Globus pallidus (tissue), 1 donor: ENCODE data around the gene ANKRD44.

Experiments used
- DNase-seq: peaks from one replicate; pipeline ENCODE4 v3.0.0-alpha.2; 2015; ENCODE audit warnings: low spot score

The ANKRD44 gene

DNA sequence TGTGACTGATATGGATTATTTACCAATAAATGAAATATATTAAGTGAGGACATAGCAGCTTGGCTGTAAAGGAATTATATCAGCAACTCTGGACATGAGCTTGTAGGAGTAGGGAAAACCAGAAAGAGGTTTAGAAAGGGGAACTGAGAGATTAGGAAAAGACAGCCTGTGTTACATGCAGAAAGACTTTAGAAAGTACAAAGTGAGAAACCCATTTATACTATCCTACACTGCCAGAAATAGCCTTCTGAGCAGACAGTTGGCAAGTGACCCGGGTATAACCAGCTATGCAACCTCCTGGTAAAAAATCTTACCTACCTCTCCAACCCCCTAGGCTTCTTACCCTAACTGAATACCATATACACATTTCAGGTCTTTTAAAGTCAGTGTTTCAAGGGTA lies 134.1 kb downstream of the ANKRD44 start:
- DNase-seq, result no peak

DNA sequence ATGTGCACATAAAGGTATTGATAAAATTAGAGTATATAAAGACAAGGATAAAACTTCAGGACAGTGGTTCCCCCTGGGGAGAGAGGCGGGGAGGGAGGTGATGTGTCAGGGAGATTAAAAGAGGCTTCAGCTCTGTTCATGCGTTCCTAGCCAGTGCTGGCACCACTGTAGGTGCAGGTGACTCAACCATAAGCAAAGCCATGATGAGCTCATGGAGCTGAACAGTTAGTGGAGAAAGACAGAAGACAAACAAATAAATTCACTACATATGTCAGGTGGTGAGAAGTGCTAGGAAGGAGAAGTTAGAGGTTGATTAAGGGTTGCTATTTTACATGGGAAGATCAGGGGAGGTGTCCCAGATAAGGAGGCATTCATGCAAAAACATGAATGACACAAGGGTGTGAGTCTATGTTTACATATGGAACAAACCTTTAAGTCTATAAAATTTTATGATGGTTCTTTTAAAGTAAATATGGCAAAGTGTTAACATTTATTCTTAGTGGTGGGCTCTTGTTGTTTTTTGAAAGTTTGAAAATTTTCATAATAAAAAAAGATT lies 136.0 kb downstream of the ANKRD44 start:
- DNase-seq, result no peak

DNA sequence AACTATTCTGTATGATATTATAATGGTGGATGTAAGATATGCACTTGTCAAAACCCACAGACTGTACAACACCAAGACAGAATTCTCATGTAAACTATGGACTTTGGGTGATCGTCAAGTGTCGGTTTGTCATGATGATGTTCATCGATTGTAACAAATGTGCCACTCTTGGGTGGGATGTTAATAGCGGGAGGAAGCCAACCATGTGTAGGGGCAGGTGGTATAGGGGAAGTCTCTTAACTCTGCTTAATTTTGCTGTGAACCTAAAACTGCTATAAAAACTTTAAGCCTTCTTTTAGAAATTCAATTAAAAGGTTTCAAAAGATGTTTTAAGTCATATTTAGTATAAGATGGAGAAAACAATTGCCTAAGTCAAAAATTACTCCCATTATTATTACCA lies 139.0 kb downstream of the ANKRD44 start:
- DNase-seq, result no peak

DNA sequence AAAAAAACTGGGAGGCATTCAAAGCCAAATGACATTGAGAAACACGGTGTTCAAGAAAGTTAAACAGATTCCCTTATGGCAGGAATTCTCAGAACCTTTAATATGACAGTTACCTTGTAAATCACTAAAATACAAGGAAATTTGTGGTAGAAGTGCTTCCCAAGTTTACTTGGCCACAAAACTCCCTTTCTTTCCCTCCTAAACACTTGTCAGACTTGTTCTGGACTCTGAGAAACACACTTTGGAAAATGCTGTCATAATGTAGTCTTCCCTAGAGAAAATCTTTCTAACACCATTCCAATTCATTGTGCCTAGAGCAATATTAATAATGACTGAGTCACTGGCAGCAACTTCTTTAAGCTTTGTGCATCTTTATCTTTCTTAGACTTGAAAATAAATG lies 140.4 kb downstream of the ANKRD44 start:
- no peak for DNase-seq

DNA sequence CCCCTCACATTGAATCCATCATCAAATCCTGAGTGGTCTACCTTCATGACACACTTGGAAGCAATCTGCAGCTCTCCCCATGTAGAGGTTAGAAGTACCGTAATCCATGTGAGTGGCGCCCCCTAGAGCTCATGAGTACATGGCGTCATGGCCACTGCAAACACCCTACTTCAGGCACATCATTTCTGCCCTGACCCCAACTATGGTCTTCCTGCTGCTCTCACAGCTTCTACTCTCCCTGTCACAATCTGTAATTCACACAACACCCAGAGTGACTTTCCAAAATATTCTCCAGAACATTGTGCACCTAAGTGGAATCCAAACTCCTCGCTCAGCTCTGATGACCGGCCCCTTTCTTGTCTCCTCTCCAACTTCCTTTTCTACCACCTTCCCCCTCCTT lies 141.9 kb downstream of the ANKRD44 start:
- DNase-seq, result peak; percentile 86

DNA sequence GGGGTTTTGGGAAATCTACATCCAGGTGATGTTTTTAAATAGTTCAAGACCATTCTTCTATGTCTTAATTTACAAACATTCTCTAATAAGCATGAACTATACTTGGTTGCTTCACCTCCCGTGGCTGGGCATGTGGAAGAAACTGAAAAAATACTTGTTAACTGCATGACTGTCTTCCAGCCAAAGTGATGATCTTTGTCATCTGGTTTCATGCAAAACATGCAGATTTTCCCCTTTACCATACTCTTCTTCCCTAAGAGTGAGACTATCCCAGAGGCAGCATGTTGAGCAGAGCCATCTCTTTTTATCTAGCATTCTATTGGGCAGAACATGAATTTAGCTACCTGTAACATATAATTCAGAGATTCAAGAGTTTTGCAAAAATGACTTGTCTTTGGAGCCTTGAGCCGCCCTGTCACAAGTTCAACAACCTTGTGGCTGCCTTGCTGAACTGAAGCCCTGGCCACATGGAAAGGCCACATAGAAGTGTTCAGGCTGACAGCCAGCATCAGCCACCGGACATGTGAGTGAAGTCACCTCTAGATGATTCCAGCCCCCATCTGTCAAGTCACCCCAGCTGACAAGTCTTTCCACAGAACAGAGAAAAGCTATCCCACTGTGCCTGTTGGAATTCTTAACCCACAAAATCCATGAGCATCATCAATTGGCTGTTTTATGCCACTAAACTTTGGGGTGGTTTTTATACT lies 142.8 kb downstream of the ANKRD44 start:
- no peak for DNase-seq

DNA sequence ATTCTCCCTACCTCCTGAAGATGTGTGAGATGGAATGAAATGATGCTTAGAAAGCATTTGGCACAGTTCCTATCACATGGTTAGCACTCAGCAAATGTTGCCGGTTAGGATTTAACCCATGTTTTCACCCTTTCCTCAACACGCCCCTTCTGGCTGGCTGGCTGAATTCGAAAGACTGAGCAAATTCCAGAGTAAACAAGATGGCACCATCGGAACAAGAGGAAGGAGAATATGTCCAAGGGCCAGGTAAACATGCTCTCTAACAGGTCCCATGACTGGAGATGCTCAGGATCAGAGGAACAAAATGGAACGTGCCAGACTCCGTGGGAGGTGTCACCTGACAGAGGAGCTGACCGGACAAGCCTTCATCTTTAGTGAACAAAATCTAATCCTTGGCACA lies 145.6 kb downstream of the ANKRD44 start:
- no peak for DNase-seq

DNA sequence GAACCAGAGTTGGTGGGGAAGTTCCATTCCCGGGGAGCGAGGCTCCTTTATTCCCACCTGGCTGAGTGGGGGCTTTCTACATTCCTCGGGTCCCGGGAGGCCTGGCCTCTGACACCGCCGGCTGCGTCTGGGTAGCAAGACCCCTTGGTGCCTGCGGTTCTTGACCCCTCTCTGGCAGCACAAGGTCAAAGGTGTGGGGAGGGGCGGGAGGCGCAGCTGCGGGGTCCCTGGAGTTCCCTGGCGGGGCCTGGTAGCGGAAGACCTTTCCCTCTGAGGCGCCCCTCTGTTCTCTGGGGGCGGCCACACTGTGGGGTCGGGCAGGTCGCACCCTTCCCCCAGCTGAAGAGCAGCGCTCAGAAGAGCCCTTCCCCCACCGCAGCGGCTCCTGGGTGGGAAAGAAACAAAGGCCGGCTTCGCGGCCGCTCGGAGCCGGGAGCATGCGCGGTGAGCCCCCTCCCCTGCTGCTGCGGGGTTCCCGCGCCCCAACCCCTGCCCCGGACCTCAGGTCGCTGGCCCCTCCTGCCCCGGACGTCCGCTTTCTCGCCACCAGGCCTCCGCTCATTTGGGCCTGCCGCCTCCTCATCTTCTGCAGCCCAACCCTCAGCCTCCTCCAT lies 146.3 kb downstream of the ANKRD44 start:
- no peak for DNase-seq

DNA sequence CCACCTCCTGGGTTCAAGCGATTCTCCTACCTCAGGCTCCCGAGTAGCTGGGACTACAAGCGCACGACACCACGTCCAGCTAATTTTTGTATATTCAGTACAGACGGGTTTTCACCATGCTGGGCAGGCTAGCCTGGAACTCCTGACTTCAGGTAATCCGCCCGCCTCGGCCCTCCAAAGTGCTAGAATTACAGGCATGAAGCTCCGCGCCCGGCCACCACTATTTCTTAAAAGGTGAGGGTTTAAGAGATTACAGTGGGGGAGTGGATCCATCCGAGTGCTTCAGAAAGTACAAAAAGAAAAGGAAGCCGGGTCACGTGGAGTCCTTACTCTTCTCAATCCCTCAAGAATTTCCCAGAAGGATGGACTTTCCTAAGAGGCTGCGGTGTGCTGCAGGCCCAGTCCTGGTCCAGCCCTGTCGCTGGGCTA lies 146.9 kb downstream of the ANKRD44 start:
- DNase-seq, result no peak

DNA sequence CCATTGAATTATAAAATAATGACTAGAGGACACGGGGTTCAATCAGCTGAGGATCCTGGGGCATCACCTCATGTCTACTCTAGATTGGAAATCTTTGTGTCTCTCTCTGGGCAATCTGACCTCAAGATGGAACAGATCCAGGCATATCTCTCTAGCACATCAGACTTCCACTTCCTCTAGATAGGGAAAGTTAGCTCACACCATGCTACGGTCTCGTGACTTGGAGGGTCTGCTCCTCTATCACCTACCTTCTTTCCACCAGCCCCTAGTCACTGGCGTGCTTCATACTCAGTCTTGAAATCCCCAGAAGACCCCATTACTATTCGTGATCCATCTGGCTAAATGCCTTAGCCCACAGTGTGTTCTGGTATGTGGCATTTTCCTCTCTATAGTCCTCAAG lies 148.8 kb downstream of the ANKRD44 start:
- no peak for DNase-seq

DNA sequence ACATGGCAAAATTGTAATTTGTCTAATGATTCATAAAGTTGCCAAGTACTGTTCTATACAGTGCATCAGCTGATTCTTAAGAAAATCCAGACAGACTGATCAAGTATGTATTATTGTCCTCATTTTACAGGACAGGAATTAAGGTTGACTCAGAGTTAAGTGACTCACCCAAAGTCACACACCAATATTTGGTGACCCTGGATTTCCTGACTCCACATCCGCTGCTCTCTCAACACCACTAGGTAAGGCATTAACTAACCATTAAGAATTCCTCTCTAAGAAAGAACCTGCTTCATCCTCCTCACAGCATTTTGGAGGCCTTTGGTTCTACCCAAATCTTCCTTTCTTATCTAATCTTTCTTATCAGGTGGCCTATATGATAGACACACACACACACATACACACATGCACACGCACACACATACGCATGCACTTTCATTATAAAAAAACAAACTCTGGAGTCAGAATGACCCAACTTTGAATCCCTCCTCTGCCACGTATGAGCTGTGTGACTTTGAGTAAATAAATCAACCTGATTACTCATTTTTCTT lies 150.8 kb downstream of the ANKRD44 start:
- DNase-seq, result no peak

DNA sequence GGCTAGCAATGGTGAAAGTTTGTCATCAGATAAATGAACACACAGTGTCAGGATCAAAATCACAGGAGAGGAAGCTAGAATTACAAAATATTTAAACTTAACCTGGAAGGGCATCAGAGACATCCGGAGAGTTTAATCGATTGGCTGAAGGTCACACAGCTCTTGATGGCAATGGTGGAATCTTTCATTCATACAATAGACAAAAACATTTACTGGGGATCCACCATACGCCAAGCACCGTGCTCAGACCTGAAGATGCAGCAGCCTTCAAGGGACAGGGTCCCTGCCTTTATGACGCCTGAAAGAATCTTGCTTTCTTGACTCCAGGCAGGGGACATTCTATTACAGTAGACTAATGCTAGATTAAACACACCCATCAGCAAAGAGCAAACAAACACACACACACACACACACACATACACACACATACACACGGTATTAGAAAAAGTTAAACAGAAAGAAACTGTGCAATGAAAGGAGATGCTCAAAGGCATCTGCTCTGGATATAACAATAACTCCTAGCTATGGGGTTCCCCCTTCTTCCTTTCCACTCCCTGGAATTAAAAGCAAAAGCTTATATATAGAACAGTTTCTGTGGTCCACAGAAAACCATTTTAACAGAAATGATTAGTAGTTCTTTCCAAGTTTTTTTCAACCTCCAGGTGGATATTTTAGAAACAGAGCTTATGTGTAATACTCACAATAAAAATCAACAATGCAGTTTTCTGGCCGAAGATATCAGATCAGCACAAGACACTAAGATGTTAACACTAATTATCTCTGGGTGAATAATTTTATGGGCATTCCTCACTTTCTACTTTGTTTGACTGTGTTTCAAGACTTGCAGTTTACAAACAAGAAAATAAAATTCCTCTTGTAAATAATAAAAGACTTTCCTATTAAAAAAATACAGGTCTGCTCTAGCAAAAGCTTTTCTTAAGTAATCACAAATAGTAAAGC lies 151.7 kb downstream of the ANKRD44 start:
- DNase-seq, result no peak

DNA sequence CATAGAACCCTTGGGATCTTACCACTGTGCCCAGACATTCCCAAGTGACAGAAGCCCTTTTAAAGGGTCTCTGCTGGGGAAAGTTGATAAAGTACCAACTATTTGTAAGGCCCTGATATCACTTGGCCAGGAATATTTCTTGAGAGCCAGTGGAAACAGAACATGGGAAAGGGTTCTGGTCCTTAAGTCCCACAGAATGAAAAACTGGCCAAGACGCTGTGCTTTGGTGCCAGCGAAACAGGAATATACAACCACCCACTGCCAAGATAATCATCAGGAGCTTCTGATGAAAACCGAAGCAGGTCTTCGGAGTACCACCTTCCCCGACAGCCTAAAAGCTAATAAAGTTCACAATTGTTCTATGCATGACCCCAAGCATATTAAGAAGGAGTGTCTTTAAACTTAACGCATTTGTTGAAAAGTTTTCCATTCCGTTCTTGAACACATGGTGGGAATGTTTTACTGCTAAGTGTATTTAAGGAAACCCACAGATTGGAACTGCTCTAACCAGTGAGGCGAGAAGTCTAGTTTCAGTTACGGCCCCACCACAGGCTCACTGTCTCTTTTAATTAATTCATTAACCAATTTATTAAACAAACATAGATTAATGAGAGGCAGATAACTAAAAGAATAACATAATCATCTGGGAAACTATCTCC lies 152.6 kb downstream of the ANKRD44 start:
- DNase-seq, result no peak

DNA sequence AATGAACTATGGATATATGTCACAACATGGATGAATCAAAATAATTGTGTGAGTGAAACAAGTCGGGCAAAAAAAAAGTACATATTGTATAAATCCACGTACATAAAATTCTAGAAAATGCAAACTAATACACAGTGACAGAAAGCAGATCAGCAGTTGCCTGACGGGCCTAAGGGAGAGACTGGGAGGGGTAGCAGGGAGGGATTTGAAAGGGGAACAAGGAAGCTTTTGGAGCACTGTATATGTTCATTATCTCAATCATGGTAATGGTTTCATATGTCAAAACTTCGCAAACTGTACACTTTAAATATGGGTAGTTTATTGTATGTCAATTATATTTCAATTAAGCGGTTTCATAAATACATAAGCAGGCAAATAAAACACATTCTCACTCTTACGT lies 153.8 kb downstream of the ANKRD44 start:
- no peak for DNase-seq

DNA sequence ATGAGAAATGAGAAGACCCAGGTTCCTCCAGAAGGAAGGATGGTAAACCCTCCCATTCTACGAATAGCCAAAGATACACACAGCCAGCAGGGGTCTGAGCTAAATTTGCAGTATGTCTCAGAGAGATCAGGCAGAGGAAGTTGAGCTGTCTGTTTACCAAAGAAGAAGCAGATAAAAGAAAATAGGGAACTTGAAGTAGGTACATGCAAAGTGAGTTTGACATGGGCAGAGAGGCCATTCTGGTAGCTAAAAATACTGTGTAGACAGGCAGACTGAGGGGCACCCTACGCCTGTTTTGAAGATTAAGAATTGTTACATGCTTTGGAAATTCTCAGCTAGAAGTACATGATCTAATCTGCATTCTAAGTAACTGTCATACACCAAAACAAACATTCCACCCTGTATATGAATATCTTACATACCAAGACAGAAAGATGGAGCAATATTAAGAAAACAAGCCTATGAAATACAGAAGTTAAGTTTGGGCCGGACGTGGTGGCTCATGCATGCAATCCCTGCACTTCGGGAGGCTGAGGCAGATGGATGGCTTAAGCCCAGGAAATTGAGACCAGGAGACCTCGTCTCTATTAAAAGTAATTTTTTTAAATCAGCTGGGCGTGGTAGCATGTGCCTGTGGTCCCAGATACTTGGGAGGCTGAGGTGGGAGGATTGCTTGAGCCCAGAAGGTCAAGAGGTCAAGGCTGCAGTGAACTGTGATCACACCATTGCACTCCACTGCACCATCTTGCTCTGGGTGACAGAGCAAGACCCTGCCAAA lies 157.9 kb downstream of the ANKRD44 start:
- peak; percentile 75 for DNase-seq

DNA sequence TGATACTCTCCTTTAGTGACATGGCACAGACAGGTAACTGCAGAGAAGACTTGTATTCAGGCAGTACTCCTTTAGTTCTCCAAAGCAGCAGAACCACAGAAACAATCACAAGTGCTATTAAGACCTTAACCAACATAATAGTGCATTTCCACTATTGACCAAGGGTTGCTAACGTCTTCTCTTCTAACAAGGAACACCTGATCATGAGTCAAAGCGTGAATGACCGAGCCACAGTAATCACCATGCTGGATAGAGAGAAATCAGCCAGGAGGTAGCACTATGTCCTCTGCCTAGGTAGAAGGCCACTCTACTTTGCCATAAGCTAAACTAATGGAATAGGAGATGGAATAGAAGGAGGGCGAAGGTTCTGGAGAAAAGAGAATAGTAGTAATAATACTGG lies 161.0 kb downstream of the ANKRD44 start:
- no peak for DNase-seq

DNA sequence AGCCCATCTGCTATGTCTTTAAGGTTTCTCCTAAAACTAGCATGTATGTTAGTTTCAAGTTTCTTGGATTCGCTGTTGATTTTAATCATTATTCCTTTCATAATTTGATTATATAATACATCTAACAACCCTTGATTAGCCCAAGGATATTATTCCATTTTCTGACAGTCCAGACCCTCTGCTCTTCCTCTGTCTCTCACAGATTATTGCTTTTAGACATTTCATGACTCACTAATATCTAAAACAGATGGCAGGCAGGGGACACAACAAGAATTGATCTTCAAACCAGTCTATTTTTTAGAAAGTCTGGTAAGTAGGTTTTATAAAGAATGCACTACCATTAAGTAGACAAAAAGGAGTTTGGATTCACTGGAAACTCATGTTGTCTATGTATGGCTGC lies 162.2 kb downstream of the ANKRD44 start:
- DNase-seq, result no peak

DNA sequence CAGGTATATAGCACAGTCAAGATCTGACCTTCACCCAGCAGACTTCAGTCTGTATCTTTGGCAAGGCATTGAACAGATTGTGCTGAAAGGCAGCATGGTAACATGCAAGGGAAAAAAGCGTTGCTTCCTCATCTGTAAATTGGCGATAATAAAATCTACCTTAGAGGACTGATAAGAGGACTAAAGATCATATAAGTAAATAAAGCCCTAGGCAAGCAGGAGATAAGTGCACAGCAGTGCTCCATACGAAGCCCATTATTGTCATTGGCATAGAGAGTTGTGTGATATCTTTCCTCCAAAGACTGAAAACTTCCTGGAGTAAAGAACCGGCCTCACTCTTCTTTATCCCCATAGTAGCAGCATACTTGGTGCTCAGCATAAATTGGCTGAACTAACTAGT lies 162.6 kb downstream of the ANKRD44 start:
- no peak for DNase-seq

DNA sequence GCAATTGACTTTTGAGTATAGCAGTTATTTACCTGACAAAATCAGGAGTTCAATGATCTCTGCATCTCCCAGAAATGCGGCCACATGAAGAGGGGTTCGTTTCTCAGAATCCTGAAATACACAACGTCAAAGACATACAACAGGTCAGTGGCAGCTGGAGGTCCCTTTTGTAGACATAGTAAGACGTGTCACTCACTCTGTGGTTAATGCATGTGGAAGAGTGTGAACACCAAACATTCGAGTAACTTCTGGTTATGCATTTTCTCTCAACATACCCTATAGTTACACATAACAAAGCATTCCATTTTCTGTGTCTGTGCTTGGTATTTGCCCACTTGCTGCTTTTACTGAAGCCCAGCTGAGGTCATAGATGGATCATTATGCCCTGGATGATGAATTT lies 163.6 kb downstream of the ANKRD44 start:
- DNase-seq, result no peak

DNA sequence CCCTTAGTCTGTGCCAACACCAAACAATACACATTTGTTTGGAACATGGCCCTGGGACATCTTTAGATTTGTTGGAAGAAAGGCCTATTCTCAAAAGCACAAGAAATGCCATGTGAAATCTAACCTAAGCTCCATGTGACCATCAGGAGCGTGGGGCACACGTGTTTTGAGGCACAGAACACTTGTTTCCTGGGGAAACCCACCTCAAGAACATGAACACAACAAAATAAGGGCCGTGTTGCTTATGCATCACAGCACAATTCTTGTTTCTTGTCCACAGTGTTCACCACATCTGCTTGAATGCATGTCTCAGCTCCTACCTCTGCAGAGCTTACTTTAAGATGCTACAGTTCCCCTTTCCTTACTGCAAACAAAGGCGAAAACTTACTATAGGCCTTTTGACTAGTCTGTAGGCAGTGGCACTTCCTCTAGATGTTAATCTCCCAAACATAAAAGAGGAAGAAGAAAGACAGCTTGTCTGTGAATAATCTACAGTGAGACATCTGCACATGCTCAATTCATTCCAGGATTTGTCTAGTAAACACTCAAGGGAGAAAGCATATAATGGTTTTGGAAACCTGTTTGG lies 165.0 kb downstream of the ANKRD44 start:
- DNase-seq, result peak; percentile 64

DNA sequence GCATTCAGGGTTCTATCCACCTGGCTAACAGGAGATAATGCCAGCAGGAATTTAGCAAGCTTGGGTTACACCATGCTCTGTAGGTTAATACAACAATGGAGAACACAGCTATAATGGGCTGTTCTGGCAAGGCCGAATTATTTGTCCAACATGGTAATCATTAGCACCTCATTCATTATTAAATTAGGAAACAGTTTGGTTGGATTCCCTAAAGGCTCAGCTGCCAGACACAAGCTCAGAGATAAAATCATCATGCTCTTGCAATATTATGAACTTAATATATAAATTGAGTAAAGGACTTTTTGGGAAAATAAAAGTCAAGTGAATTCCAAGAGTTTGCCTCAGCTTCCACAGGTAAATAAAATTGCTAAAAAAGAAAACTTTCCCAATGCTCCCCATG lies 166.4 kb downstream of the ANKRD44 start:
- DNase-seq, result no peak
